OCI-LY3 (cell line): ENCODE data around the gene SLC4A9.

Experiments
- H2AFZ ChIP-seq: fragments of 200-600, 300-600 bp; shearing (Covaris generic); 2 replicates; pipeline ENCODE4 v1.6.0; 2014; ENCODE audit warnings: antibody characterized with exemption, low read depth, low read length
- H3K27ac ChIP-seq: fragments of 200-600, 300-600 bp; sonication (generic); 2 replicates; pipeline ENCODE4 v1.5.1; 2014; ENCODE audit warnings: mild to moderate bottlenecking, low read length, moderate library complexity, mixed read lengths
- H3K27me3 ChIP-seq: fragments of 200-600, 300-600 bp; sonication (generic); 2 replicates; pipeline ENCODE4 v1.6.1; 2014; ENCODE audit warnings: low read depth, low read length, mixed read lengths
- H3K36me3 ChIP-seq: fragments of 200-600, 300-600 bp; sonication (generic); replicated peaks from 2 replicates; pipeline ENCODE3; 2014; ENCODE audit warnings: low read depth, low read length, mixed read lengths
- H3K4me1 ChIP-seq: fragments of 300-600, 200-600 bp; sonication (generic); 2 replicates; pipeline ENCODE4 v1.6.1; 2014; ENCODE audit warnings: low read length, mixed read lengths
- H3K4me2 ChIP-seq: fragments of 200-600, 300-600 bp; sonication (generic); 2 replicates; pipeline ENCODE4 v1.6.1; 2014; ENCODE audit warnings: low read length, mixed read lengths
- H3K4me3 ChIP-seq: fragments of 300-600, 200-600 bp; sonication (generic); 2 replicates; pipeline ENCODE4 v1.5.1; 2014; ENCODE audit warnings: antibody characterized with exemption, mild to moderate bottlenecking, low read length, moderate library complexity
- H3K79me2 ChIP-seq: fragments of 300-600, 200-600 bp; shearing (Covaris generic); 2 replicates; pipeline ENCODE4 v1.6.1; 2014; ENCODE audit warnings: mild to moderate bottlenecking, low read length, mixed read lengths
- H3K9ac ChIP-seq: fragments of 300-600, 200-600 bp; shearing (Covaris generic); 2 replicates; pipeline ENCODE4 v1.6.0; 2014; ENCODE audit warnings: mild to moderate bottlenecking, low read length, moderate library complexity
- H3K9me3 ChIP-seq: fragments of 200-600, 300-600 bp; shearing (Covaris generic); 2 replicates; pipeline ENCODE4 v1.6.1; 2014; ENCODE audit warnings: low read length, mixed read lengths; ENCODE audit not compliant: insufficient read depth
- H4K20me1 ChIP-seq: fragments of 200-600, 300-600 bp; sonication (generic); 2 replicates; pipeline ENCODE4 v1.6.1; 2016; ENCODE audit warnings: low read length, mixed read lengths; ENCODE audit not compliant: insufficient read depth
- CTCF ChIP-seq: fragments of 200-600, 300-600 bp; sonication (generic); IDR thresholded peaks from 2 replicates; pipeline ENCODE4 v1.5.1; 2014; ENCODE audit warnings: antibody characterized with exemption, low read length, low read depth
- EZH2phosphoT487 ChIP-seq: fragments of 200-600 bp; shearing (Covaris generic); IDR thresholded peaks from 2 replicates; pipeline ENCODE4 v1.6.1; 2018; ENCODE audit warnings: antibody characterized with exemption, mixed run types, low read depth

The SLC4A9 gene

GRCh38 chr5:140402258-140403074 lies 42.5 kb downstream of the SLC4A9 start:
- H3K36me3 ChIP-seq, result no peaks in the 10 kb centered on the region
- H2AFZ ChIP-seq, result 0 out of 2 replicates have a peak overlapping the region, but pooled peaks have one; percentile 36

GRCh38 chr5:140403613-140404012 lies 43.6 kb downstream of the SLC4A9 start:
- H3K79me2 ChIP-seq, result peaks cover 88% of the 10 kb centered on the region
- H3K9ac ChIP-seq, result peak overlapping the region; percentile 27; the same call in 1 of the 2 replicates
- H3K36me3 ChIP-seq, result no peaks in the 10 kb centered on the region
- TF ChIP-seq EZH2phosphoT487 (no peak), CTCF (no peak)
- peak overlapping the region; percentile 99 for H3K4me3 ChIP-seq
- H3K27ac ChIP-seq, result no peak overlapping the region
- H2AFZ ChIP-seq, result no peak overlapping the region
- no peaks in the 10 kb centered on the region for H3K27me3 ChIP-seq
- H3K4me2 ChIP-seq, result peak overlapping the region; percentile 84
- H4K20me1 ChIP-seq, result peaks cover 45% of the 10 kb centered on the region
- H3K9me3 ChIP-seq, result no peaks in the 10 kb centered on the region
- H3K4me1 ChIP-seq, result peaks cover 20% of the 10 kb centered on the region

More at GRCh38 chr5:140402258-140403074, 42.5 kb downstream of the SLC4A9 start:
- Histone ChIP-seq H3K4me3 (peak overlapping the region; percentile 99), H3K79me2 (peaks cover 77% of the 10 kb centered on the region), H3K27me3 (no peaks in the 10 kb centered on the region), H3K9ac (peak overlapping the region; percentile 91), H4K20me1 (peaks cover 42% of the 10 kb centered on the region), H3K9me3 (no peaks in the 10 kb centered on the region), H3K27ac (peak overlapping the region; percentile 86), H3K4me1 (peaks cover 20% of the 10 kb centered on the region), H3K4me2 (peak overlapping the region; percentile 84)
- TF ChIP-seq EZH2phosphoT487 (no peak), CTCF (no peak)

- H3K4me3 ChIP-seq, result no peak overlapping the region
These were observed 48.8 kb downstream of the SLC4A9 start for GRCh38 chr5:140408750-140409241.

More at GRCh38 chr5:140408750-140409241, 48.8 kb downstream of the SLC4A9 start:
- no peaks in the 10 kb centered on the region for H3K27me3 ChIP-seq
- peaks cover 10% of the 10 kb centered on the region for H3K4me1 ChIP-seq
- no peak overlapping the region for H3K4me2 ChIP-seq
- no peaks in the 10 kb centered on the region for H3K9me3 ChIP-seq
- no peak overlapping the region for H2AFZ ChIP-seq
- no peak overlapping the region for H3K9ac ChIP-seq
- TF ChIP-seq EZH2phosphoT487 (no peak), CTCF (no peak)
- H3K27ac ChIP-seq, result no peak overlapping the region
- peaks cover 100% of the 10 kb centered on the region for H3K79me2 ChIP-seq
- no peaks in the 10 kb centered on the region for H3K36me3 ChIP-seq
- H4K20me1 ChIP-seq, result peaks cover 60% of the 10 kb centered on the region
